AG04449 (cell line): ENCODE measurements around the gene LPP.

ENCODE experiments used
- CTCF ChIA-PET: fragments of 350-600 bp; formaldehyde crosslinking; extraction: SDS; loops from one replicate; lab custom pipeline; 2021; ENCODE audit warnings: antibody characterized with exemption; lab: Yijun Ruan, JAX
- POLR2A ChIA-PET: fragments of 400-600, 350-600 bp; formaldehyde crosslinking; extraction: SDS; loops from one replicate; lab custom pipeline; 2020; ENCODE audit warnings: antibody characterized with exemption, inconsistent platforms; lab: Yijun Ruan, JAX
- DNase-seq: peaks from one replicate; pipeline ENCODE4 v3.0.0-alpha.2; 2010; ENCODE audit warnings: low read depth, low spot score
- H3K4me3 ChIP-seq: 2 replicates; pipeline ENCODE4 v1.5.1; 2011; ENCODE audit warnings: low read depth, mild to moderate bottlenecking, control low read depth, low read length
- TF ChIP-seq, protein P1 (sequence below): IDR thresholded peaks from one replicate; pipeline ENCODE4 v1.5.1; 2011; ENCODE audit warnings: mild to moderate bottlenecking, moderate library complexity, low read length, control low read depth, inconsistent platforms; ENCODE audit not compliant: insufficient read depth; ENCODE audit errors: missing control alignments

The LPP gene

GRCh38 chr3:188352196-188352927 lies 198.4 kb downstream of the LPP start:
- ChIA-PET POLR2A (no interaction called here), CTCF (interaction anchor here (0.8 to 3.2 kb wide), 5 partner anchors 602 to 614 kb away, joined by 3 to 8 read pairs (median 4); no protein-coding TSS in a partner anchor)
- TF ChIP-seq, protein P1, sequence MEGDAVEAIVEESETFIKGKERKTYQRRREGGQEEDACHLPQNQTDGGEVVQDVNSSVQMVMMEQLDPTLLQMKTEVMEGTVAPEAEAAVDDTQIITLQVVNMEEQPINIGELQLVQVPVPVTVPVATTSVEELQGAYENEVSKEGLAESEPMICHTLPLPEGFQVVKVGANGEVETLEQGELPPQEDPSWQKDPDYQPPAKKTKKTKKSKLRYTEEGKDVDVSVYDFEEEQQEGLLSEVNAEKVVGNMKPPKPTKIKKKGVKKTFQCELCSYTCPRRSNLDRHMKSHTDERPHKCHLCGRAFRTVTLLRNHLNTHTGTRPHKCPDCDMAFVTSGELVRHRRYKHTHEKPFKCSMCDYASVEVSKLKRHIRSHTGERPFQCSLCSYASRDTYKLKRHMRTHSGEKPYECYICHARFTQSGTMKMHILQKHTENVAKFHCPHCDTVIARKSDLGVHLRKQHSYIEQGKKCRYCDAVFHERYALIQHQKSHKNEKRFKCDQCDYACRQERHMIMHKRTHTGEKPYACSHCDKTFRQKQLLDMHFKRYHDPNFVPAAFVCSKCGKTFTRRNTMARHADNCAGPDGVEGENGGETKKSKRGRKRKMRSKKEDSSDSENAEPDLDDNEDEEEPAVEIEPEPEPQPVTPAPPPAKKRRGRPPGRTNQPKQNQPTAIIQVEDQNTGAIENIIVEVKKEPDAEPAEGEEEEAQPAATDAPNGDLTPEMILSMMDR = no peak
- DNase-seq = no peak
- no peak overlapping the region for H3K4me3 ChIP-seq

GRCh38 chr3:188353426-188353825 lies 199.5 kb downstream of the LPP start:
- CTCF ChIA-PET = interaction anchor here (1.0 kb wide), 1 partner anchor 599 kb away, joined by 3 read pairs; no protein-coding TSS in a partner anchor
- POLR2A ChIA-PET = no interaction called here
- no peak for DNase-seq
- TF ChIP-seq, protein P1 = no peak
- no peak overlapping the region for H3K4me3 ChIP-seq

GRCh38 chr3:188358787-188359493 lies 205.0 kb downstream of the LPP start:
- no peak overlapping the region for H3K4me3 ChIP-seq
- CTCF ChIA-PET = interaction anchor here (0.9 to 1.3 kb wide), 3 partner anchors 8 to 619 kb away, joined by 3 to 4 read pairs (median 4); no protein-coding TSS in a partner anchor
- TF ChIP-seq, protein P1 = no peak
- DNase-seq = no peak
- POLR2A ChIA-PET = no interaction called here

DNA sequence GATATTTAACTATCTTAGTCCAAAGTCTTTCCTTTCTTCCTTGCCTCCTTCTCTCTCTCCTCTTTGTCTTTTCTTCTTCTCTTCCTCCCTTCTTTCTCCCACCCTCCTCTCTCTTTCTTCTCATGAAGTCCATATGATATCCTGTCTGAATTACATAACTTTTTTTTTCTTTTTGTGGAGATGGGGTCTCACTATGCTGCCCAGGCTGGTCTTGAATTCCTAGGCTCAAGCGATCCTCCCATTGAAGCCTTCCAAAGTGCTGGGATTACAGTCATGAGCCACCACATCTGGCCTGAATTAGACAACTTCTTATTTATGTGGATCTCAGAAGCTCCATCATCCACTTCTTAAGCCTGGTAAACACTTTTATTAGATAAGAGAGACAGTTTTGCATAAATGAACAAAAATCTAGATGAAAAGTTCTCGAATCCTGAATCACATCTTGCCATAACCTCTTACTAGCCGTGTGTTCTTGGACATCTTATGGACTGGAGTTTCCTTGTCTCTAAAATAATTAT lies 206.5 kb downstream of the LPP start:
- POLR2A ChIA-PET = no interaction called here
- no peak overlapping the region for H3K4me3 ChIP-seq
- no peak for DNase-seq
- CTCF ChIA-PET = interaction anchor here (1.0 kb wide), 1 partner anchor 622 kb away, joined by 3 read pairs; no protein-coding TSS in a partner anchor
- TF ChIP-seq, protein P1 = no peak

DNA sequence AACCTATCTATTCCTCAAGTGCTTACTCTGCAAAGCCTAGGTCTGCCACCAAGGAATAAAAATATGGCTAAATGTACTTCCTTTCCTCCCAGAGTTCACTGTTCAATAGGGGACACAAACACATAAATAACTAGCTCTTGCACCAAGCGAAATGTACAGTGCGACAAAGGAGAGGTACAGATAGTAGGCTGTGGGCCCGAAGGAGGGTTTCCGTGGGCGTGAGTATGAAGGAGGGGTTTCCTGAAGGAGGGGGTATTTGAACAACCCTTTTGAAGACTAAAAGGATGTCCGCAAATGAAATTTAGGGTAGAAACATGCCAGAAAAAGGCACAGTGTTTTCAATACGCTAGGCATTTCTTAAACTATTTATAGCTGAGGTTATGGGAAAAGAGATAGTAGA lies 207.9 kb downstream of the LPP start:
- TF ChIP-seq, protein P1 = no peak
- CTCF ChIA-PET = interaction anchor here (2.2 kb wide), 1 partner anchor 621 kb away, joined by 9 read pairs; no protein-coding TSS in a partner anchor
- DNase-seq = no peak
- POLR2A ChIA-PET = no interaction called here
- H3K4me3 ChIP-seq = no peak overlapping the region
